T-helper 2 cell treated with Interferon-gamma antibody and Interleukin-4, amounts not matched to agents 5 μg/mL and 100 μg/mL, for 36 hours (primary cell): Measurements from ENCODE around the gene LSM14B.
"Not testable (repeated sequence)": the region's sequence is repeated elsewhere in the genome, so short reads cannot be mapped to it uniquely, and the experiment has no call there.

Experiments
- DNase-seq: peaks from one replicate; pipeline ENCODE4 v3.0.0; 2021; ENCODE audit warnings: low spot score
- H3K27ac Mint-ChIP-seq: one replicate; pipeline ENCODE4 v1.8.0; 2021; ENCODE audit warnings: mild to moderate bottlenecking, mixed read lengths
- H3K27me3 Mint-ChIP-seq: one replicate; pipeline ENCODE4 v1.8.0; 2021; ENCODE audit warnings: low read depth, mixed read lengths
- H3K36me3 Mint-ChIP-seq: one replicate; pipeline ENCODE4 v1.8.0; 2021; ENCODE audit warnings: low read depth, mixed read lengths
- H3K4me1 Mint-ChIP-seq: one replicate; pipeline ENCODE4 v1.8.0; 2021; ENCODE audit warnings: low read depth, mixed read lengths
- H3K4me3 Mint-ChIP-seq: one replicate; pipeline ENCODE4 v1.8.0; 2022; ENCODE audit warnings: mild to moderate bottlenecking, moderate library complexity, mixed read lengths
- H3K9me3 Mint-ChIP-seq: one replicate; pipeline ENCODE4 v1.8.0; 2021; ENCODE audit warnings: mixed read lengths

LSM14B gene

DNA sequence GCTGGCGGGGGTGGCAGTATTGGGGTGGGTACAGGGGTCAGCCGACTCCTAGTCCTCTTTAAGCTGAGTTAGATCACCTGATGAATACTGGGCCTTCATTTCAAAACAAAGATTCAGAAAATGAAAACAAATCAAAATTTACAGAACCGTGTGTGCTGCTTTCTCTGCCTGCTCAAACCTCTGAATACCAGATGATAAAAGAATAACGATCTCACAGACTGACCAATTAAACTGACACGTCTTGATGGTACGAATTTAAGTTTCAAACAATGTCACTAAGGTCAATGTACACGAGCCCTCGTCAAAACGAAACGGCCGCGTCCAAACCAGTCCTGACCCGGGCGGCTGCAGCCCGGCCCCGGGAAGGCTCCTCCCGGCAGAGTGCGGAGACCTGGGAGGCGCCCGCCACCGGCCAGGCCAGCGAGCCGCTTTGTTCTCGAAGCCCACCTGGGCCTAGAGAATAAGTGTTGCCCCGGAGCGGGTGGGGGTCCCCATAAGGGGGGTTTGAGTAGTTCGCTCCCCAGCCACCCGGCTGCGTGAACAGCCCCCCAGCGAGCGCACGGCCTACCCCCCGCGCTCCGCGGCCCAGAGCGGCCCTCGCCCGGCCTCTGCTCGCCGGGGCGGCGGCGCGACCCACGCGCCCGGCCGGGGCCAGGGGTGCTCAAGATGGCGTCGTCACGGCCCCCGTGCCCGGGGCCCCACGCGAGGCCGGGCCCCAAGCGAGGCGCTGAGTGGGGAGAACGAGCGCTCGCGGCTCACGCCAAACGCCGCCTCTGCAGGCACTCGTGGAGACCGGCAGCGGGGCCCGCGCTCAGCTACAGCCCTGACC is 20.2 kb downstream of the LSM14B start:
- H3K36me3 Mint-ChIP-seq, result peaks cover 46% of the 10 kb centered on the region
- H3K4me1 Mint-ChIP-seq, result peaks cover 41% of the 10 kb centered on the region
- no peaks in the 10 kb centered on the region for H3K9me3 Mint-ChIP-seq
- H3K4me3 Mint-ChIP-seq, result peak overlapping the region; percentile 85
- H3K27me3 Mint-ChIP-seq, result no peaks in the 10 kb centered on the region
- DNase-seq, result no peak
- H3K27ac Mint-ChIP-seq, result peak overlapping the region; percentile 85

DNA sequence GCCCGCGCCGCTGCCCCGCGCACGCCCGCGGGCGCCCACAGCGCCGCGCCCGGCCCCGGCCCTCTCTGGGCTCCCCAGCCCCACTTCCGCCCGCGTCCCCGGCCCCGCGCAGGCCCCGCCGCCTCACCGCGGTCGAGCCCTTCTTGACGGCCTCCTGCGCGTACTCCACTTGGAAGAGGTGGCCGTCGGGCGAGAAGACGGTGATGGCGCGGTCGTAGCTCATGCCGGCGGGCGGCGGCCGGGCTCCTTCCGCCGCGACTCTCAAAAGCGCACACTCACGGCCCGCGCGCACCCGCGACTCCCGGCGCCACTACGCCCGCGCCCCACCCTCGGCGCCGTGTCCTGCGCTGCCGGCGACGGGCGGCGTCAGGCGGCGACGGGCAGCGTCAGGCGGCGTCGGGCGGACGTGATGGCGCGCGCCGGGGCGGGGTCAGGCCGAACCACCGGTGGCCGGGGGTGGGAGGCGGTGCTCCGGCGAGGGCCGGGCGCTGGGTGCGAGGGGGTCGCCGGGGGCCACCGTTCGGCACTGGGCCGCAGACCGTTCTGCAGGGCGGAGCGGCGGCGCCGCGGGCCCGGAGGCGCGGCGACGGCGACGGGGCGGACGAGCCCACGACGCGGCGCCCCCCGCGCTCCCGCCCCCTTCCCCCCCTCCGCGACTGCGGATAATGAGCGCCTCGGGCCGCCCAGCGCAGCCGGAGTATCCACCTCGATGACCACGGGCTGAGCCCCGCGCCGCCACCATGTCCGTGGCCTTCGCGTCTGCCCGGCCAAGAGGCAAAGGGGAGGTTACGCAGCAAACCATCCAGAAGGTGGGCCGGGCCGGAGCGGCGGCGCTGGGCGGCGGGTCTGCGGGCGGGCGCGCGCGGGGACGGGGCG is 21.0 kb downstream of the LSM14B start, which contains the start of the genes PSMA7 and SS18L1:
TSS of gene PSMA7 (minus strand) at position 314 of the 876 bp plus-strand sequence. CDS start at position 223, 91 bp downstream.
TSS of gene SS18L1 (plus strand) at position 689 of the 876 bp plus-strand sequence. CDS start at position 741, 52 bp downstream.
- peak; percentile 88 for DNase-seq
- Mint-ChIP-seq H3K27ac (peak within 1 kb of the TSS; percentile 91), H3K4me3 (peak within 1 kb of the TSS; percentile 85), H3K9me3 (no peaks in the 10 kb centered on the region), H3K4me1 (peaks cover 36% of the 10 kb centered on the region), H3K27me3 (no peaks in the 10 kb centered on the region), H3K36me3 (peaks cover 38% of the 10 kb centered on the region)

DNA sequence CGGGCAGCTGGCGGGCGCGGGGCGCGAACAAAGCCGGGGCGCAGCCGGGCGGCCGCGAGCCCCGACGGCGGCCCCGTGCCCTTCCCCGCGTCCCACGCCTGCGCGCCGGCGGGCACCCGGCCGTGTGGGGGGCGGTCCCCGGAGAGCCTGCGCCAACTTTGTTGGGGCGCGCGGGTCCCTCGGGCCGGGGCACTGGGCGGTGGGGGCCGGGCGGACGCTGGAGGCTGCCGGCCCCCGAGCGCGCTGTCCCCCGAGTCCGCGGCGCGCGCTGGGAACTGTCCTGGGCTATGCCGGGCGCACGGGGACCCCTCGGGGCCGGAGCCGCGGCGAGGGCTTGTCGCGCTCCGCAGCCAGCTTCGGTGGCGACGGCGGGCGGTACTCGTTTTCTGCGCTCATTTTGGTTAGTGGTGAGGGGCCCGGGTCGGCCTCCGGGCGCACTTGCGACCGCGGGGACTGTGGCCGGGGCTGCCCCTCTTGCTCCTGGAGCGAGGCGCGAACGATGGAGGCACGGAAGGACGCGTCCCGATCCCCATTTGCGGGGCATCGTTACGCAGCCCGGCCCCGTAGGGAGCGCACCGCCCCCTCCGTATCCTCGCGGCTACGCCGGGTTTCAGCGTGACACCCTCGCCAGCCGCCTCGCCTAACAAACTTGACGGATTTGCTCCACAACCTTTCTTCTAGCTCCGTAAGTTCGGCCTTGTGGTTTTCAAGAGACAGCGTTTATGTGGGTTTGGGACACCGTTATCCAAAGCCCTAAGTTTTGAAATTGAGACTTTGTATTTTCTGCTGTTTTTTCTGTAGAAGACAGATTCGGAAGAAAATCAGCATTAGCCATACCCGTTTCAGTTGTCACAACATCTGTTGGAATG is 21.9 kb downstream of the LSM14B start:
- Mint-ChIP-seq H3K27ac (peak overlapping the region; percentile 81), H3K27me3 (no peaks in the 10 kb centered on the region), H3K4me3 (peak overlapping the region; percentile 82), H3K36me3 (peaks cover 32% of the 10 kb centered on the region), H3K9me3 (no peaks in the 10 kb centered on the region), H3K4me1 (peaks cover 36% of the 10 kb centered on the region)
- DNase-seq, result peak; percentile 57

DNA sequence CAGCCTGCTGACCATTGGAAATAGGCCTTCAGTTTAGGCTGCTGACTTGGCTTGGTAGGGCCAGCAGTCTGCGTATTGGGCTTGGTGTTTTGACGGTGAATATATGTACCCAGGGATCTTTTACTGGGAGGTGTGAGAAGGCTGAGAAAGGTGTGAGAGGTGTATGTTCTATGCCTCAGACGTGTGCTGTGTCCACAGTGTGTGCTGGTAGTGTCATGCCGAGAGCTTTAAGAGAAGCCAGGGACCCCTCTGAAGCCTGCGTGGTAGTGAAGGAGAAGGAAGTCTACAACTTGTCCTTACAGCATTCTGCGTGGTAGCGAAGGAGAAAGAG is 23.4 kb downstream of the LSM14B start:
- H3K27me3 Mint-ChIP-seq, result no peaks in the 10 kb centered on the region
- DNase-seq, result no peak
- H3K27ac Mint-ChIP-seq, result no peak overlapping the region
- peaks cover 21% of the 10 kb centered on the region for H3K36me3 Mint-ChIP-seq
- H3K4me1 Mint-ChIP-seq, result peaks cover 30% of the 10 kb centered on the region
- peak overlapping the region; percentile 82 for H3K4me3 Mint-ChIP-seq
- H3K9me3 Mint-ChIP-seq, result no peaks in the 10 kb centered on the region

DNA sequence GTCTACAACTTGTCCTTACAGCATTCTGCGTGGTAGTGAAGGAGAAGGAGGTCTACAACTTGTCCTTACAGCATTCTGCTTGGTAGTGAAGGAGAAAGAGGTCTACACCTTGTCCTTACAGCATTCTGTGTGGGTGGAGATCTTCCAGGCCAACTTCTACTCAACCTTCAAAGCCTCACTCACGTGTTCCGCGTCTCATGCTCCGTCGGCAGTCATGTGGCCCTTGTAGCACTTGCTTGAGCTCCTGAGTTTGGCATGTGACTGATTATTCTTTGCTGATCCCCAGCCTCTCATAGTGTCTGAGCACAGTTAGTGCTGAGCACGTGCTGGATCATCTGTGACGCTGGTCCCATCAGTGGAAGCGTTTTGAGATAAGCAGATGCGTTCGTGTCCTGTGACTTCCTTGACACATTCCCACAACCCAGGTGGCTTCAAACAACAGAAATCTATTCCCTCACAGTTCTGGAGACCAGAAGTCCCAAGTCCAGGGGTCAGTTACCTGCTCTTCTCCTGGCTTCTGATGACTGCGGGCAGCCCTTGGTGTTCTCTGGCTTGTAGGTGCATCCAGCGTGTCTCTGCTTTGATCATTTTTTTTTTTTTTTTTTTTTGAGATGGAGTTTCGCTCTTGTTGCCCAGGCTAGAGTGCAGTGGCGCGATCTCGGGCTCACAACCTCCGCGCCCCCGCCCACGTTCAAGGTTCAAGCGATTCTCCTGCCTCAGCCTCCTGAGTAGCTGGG is 23.9 kb downstream of the LSM14B start:
- Mint-ChIP-seq H3K27ac (no peak overlapping the region), H3K27me3 (no peaks in the 10 kb centered on the region)

DNA sequence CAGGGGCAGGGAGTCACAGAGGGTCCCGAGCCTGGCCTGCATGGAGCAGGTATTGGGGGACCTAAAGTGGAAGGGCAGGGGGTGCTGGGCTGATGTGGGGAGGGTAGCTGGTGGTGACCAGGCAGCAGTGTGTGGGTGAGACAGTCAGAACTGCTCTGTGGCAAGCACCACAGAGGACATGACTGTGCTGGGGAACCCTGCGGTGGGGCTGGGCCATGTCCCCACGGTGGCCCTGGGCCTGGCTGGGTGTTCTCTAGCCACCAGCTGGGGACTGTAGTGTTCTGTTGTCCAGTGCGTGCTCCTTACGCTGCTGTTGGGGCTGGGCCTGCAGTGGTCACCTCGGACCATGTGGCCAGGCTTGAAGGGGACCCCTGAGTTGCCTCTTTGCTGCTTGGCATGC is 24.9 kb downstream of the LSM14B start:
- DNase-seq, result no peak
- Mint-ChIP-seq H3K36me3 (peaks cover 15% of the 10 kb centered on the region), H3K9me3 (peaks cover under 1% of the 10 kb centered on the region), H3K27me3 (no peaks in the 10 kb centered on the region), H3K4me3 (no peak overlapping the region), H3K27ac (no peak overlapping the region), H3K4me1 (peaks cover 18% of the 10 kb centered on the region)

More for the DNA sequence above, 23.9 kb downstream of the LSM14B start:
- no peak for DNase-seq
- Mint-ChIP-seq H3K9me3 (no peaks in the 10 kb centered on the region), H3K36me3 (peaks cover 18% of the 10 kb centered on the region), H3K4me1 (peaks cover 27% of the 10 kb centered on the region), H3K4me3 (no peak overlapping the region)

DNA sequence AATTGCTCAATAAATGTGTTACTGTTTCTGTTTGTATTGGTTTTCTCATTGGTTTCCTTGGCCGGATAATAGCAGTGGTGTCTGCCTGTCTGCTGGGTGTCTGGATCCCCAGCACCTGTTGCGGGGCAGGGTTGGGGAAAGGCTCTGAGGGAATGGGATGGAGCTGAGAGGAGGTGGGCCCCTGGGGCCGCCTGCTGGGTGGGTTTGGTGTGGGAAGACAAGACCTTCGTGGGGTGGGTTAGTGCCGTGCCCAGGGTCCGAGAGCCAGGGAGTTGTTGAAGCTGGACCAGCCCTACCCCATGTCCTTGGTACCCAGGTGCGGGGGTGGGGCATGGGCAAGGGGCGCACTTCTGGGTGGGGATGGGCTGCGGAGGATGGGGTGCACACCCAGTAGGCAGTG is 25.3 kb downstream of the LSM14B start:
- Mint-ChIP-seq H3K9me3 (peaks cover 4% of the 10 kb centered on the region), H3K4me3 (no peak overlapping the region), H3K27me3 (no peaks in the 10 kb centered on the region), H3K4me1 (peaks cover 18% of the 10 kb centered on the region), H3K36me3 (peaks cover 16% of the 10 kb centered on the region), H3K27ac (no peak overlapping the region)
- DNase-seq, result no peak

DNA sequence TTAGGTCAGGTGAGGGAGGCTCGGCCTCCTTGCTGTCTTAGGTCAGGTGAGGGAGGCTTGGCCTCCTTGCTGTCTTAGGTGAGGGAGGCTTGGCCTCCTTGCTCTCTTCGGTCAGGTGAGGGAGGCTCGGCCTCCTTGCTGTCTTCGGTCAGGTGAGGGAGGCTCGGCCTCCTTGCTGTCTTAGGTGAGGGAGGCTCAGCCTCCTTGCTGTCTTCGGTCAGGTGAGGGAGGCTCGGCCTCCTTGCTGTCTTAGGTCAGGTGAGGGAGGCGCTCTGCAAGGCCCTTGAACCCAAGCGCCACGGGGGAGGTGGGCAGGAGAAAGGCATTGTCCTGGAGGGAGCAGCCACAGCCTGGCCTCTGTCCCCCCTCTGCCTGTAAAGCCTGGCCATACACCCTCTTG is 26.1 kb downstream of the LSM14B start:
- DNase-seq, H3K4me3 Mint-ChIP-seq, H3K27ac Mint-ChIP-seq, H3K27me3 Mint-ChIP-seq: not testable (repeated sequence)
- H3K9me3 Mint-ChIP-seq, result peaks cover 11% of the 10 kb centered on the region
- H3K36me3 Mint-ChIP-seq, result peaks cover 25% of the 10 kb centered on the region
- H3K4me1 Mint-ChIP-seq, result peaks cover 18% of the 10 kb centered on the region

DNA sequence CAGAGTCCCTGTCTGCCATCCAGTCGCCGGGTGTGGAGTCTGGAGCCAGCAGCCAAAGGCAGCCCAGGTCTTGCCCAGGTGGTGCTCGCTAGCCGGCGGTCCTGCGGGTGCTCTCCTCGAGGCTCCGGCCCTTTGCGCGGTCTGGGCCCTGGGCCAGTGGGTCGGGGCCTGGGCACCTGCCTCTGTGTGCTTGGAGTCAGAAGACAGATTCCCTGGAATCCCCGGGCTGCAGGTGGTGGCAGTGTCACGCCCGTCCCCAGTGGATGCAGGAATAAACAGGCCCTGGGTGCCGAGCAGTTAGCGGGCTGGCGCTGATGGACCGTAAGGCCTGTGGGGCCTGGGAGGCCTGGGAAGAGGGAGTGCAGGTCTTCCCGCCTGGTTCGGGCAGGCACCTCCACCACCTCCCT is 26.6 kb downstream of the LSM14B start:
- DNase-seq, result no peak
- H3K4me1 Mint-ChIP-seq, result peaks cover 18% of the 10 kb centered on the region
- peaks cover 16% of the 10 kb centered on the region for H3K9me3 Mint-ChIP-seq
- H3K36me3 Mint-ChIP-seq, result peaks cover 30% of the 10 kb centered on the region
- H3K4me3 Mint-ChIP-seq, result no peak overlapping the region
- H3K27ac Mint-ChIP-seq, result no peak overlapping the region
- no peaks in the 10 kb centered on the region for H3K27me3 Mint-ChIP-seq

DNA sequence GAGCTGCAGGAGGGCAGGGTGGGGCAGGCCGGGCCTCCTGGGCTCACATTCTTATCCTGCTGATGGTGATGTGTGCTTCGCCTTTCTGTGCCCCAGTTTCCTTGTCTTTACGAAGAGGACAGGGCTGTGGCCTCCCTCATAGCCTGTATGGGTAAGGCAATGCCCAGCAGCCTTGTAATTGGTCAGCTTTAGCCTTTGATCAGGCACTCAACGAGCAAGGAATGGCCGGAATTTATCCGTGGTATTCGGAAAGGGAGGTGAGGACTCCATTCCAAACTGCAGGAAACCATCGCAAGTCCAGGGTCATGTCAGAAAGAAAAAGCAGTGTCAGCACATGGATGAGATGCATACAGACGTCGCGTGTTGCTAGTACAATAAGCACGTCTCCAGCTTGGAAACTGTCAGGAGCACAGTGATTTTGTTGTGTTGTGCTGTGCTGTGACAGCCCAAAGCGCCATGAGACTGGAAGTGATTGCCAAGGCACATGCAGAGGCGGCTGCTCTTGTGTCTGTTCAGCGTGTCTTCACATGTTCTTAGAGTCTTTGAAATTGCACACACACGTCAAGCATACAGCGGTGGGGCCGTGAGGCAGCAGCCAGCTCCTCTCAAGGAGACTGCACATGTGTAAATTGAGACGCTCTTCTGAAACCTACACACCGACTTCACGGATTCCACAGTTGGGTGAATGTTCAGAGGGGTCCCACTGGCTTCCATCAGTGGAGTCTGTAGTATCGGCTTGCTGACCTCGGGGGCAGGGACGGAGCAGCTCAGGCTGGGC is 27.4 kb downstream of the LSM14B start:
- no peak for DNase-seq
- Mint-ChIP-seq H3K27ac (no peak overlapping the region), H3K27me3 (no peaks in the 10 kb centered on the region), H3K4me1 (peaks cover 16% of the 10 kb centered on the region), H3K4me3 (no peak overlapping the region), H3K9me3 (peaks cover 18% of the 10 kb centered on the region), H3K36me3 (peaks cover 38% of the 10 kb centered on the region)

DNA sequence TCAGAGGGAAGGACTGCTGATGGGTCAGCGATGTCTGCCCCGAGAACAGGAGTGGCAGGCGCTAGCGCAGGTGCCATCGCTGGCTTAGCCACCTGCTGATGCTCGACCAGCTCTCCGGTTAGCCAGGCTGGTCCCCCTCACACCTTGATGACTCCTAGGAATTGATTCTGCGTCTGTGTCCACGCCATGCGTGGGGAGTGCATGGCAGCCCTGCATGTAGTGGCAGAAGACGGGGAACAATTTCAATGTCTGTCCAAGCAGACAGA is 28.0 kb downstream of the LSM14B start:
- Mint-ChIP-seq H3K27me3 (no peaks in the 10 kb centered on the region), H3K4me1 (peaks cover 11% of the 10 kb centered on the region), H3K4me3 (no peak overlapping the region), H3K27ac (no peak overlapping the region), H3K36me3 (peaks cover 41% of the 10 kb centered on the region), H3K9me3 (peaks cover 20% of the 10 kb centered on the region)
- DNase-seq, result no peak

DNA sequence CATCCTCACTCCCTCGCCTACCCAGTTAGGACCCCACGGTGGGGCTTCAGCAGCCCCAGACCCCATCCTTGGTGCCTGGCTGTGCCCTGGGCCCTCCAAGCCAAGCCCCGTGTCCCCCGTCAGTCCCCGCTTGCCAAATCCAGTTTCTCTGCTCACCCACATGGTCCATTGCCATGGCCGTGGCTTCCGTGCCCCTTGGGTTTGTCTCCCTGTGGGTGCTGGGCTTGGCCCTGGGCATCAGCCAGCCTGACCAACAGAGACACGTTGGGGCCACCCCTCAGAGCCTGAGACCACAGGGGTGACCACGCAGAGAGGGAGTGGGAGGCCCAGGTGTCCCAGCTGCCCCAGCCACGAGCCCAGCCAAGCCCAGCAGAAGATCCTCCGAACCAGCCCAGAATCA is 28.9 kb downstream of the LSM14B start:
- no peak for DNase-seq
- Mint-ChIP-seq H3K4me1 (peaks cover 1% of the 10 kb centered on the region), H3K9me3 (peaks cover 20% of the 10 kb centered on the region), H3K27ac (no peak overlapping the region), H3K27me3 (no peaks in the 10 kb centered on the region), H3K4me3 (no peak overlapping the region), H3K36me3 (peaks cover 42% of the 10 kb centered on the region)
